RWPE1 (cell line): ENCODE data around the gene PHOX2A.

Source experiments
- CTCF ChIA-PET: fragments of 350-600 bp; sonication (Branson Sonifier 250); formaldehyde crosslinking; extraction: SDS; loops from one replicate; lab custom pipeline; 2021; lab: Yijun Ruan, JAX
- POLR2A ChIA-PET: fragments of 400-600 bp; formaldehyde crosslinking; extraction: SDS; loops from one replicate; lab custom pipeline; 2020; ENCODE audit warnings: antibody characterized with exemption; ENCODE audit not compliant: low non-redundant PET; lab: Yijun Ruan, JAX
- DNase-seq: peaks from one replicate; pipeline ENCODE4 v3.0.0; 2012; ENCODE audit warnings: low spot score
- H3K27ac ChIP-seq: fragments of 450-650 bp; 2 replicates; pipeline ENCODE4 v1.5.1; 2017
- TF ChIP-seq, protein P1 (sequence below): fragments of 450-650 bp; conservative IDR thresholded peaks from 2 replicates; pipeline ENCODE4 v1.5.1; 2017; ENCODE audit warnings: low read depth, mild to moderate bottlenecking

The PHOX2A gene

DNA sequence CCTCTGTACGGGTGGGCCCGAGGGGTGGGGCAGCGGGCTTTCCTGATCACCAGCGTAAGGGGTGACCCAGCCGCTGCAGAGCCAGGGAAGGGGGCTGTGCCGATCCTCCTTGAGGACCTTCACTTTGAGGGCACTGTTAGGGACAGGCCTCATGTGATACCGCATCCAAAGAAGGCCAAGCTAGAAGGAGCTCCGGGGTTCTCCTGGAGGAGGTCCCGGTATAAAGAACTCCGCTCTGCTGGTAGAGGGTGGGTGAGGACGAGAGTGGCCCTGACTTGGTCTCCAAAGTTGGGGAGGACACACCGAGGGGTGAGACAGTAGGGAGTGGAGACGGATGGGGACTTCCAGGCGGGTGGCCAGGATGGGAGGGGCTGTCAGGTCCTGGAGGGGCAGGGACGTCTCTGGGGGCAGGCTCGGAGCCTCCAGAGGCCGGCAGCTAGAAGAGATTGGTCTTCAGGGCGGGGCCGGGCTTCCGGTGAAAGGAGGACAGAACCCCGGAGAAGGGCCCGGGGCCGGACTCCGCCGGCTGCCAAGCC, 4.6 kb downstream of the PHOX2A start:
- TF ChIP-seq, protein P1, sequence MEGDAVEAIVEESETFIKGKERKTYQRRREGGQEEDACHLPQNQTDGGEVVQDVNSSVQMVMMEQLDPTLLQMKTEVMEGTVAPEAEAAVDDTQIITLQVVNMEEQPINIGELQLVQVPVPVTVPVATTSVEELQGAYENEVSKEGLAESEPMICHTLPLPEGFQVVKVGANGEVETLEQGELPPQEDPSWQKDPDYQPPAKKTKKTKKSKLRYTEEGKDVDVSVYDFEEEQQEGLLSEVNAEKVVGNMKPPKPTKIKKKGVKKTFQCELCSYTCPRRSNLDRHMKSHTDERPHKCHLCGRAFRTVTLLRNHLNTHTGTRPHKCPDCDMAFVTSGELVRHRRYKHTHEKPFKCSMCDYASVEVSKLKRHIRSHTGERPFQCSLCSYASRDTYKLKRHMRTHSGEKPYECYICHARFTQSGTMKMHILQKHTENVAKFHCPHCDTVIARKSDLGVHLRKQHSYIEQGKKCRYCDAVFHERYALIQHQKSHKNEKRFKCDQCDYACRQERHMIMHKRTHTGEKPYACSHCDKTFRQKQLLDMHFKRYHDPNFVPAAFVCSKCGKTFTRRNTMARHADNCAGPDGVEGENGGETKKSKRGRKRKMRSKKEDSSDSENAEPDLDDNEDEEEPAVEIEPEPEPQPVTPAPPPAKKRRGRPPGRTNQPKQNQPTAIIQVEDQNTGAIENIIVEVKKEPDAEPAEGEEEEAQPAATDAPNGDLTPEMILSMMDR, result no peak
- ChIA-PET POLR2A (no interaction called here), CTCF (no interaction called here)
- H3K27ac ChIP-seq, result peak overlapping the region; percentile 76
- peak; percentile 65 for DNase-seq

DNA sequence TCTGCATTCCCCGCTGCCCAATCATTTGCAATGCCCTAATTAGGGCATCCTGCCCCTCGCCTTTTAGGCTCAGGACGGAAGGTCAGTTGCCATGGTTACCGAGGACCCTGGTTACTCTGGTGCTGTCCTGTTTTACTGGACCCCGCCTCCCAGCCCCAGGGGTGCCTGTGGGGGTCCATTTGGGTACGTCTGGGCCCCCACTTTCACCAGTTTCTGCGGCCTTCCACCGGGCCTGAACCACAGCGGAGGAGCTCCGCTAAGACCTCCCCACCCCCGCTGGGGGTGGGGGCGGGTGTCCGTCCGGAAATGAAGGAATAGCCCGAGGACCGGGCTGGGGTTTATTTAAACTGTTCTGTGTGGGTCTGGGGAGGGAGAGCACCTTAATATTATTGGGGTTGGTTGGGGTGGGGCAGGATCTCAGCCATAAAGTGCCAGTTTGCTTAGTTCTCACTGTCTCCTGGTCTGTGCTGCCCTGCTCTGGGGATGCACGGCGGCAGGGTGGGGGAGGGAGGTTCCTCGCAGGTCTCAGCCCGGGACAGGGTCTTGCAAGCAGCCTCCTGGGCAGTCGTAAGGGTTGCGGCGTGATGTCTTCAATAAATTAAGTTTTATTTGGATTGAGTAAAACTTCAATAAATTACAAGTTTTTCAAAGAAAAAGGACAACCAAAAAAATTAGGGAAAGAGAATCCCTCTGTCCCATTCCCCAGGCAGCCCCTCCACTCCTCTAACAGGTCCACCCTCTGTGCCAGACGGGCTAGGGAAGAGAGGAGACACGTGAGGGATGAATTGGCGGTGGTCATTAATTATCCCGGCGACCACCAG, 5.3 kb downstream of the PHOX2A start:
- TF ChIP-seq, protein P1, result no peak

DNA sequence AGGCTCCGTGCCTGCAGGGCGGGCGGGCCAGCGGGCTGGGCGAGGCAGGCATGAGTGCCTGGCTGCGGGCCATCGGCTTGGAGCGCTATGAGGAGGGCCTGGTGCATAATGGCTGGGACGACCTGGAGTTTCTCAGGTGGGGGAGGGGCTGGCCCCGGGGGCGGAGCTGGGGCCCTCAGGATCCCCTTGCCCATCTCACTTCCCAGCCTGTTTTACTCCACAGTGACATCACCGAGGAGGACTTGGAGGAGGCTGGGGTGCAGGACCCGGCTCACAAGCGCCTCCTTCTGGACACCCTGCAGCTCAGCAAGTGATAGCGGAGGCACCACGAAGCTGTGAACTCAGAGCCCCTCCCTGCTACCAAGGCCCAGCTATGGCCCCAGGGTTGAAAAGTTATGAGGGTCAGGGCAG, 5.9 kb downstream of the PHOX2A start:
- DNase-seq, result no peak
- peak overlapping the region; percentile 76 for H3K27ac ChIP-seq

More for the DNA sequence above, 5.3 kb downstream of the PHOX2A start:
- H3K27ac ChIP-seq, result peak overlapping the region; percentile 76
- CTCF ChIA-PET, result interaction anchor here (0.5 to 1.7 kb wide), 7 partner anchors 9 to 229 kb away, joined by 3 to 9 read pairs (median 3); partner anchors contain the start of gene CLPB
- no peak for DNase-seq
- POLR2A ChIA-PET, result no interaction called here

DNA sequence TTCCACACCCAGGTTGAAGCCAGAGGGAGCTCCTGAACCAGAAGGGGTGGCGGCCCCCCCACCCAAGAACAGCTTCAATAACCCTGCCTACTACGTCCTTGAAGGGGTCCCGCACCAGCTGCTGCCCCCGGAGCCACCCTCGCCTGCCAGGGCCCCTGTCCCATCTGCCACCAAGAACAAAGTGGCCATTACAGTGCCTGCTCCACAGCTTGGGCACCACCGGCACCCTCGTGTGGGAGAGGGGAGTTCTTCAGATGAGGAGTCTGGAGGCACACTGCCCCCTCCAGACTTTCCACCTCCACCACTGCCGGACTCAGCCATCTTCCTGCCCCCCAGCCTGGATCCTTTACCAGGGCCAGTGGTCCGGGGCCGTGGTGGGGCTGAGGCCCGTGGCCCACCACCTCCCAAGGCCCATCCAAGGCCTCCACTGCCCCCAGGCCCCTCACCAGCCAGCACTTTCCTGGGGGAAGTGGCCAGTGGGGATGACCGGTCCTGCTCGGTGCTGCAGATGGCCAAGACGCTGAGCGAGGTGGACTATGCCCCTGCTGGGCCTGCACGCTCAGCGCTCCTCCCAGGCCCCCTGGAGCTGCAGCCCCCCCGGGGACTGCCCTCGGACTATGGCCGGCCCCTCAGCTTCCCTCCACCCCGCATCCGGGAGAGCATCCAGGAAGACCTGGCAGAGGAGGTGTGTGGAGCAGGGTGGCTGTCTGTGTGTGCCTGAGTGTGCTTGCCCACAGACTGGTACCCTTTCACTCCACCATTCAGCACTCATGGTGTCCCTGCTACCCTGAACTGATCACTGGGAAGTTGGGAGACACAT, 6.7 kb downstream of the PHOX2A start:
- ChIA-PET POLR2A (interaction anchor here (0.7 kb wide), 1 partner anchor 13 kb away, joined by 3 read pairs; the partner anchor contains the start of gene INPPL1), CTCF (interaction anchor here (0.5 to 1.7 kb wide), 8 partner anchors 11 to 212 kb away, joined by 3 to 9 read pairs (median 3); partner anchors contain the start of gene CLPB)
- no peak for DNase-seq
- TF ChIP-seq, protein P1, result no peak
- H3K27ac ChIP-seq, result peak overlapping the region; percentile 76

More for the DNA sequence above, 5.9 kb downstream of the PHOX2A start:
- POLR2A ChIA-PET, result no interaction called here
- CTCF ChIA-PET, result interaction anchor here (0.5 to 1.7 kb wide), 7 partner anchors 9 to 229 kb away, joined by 3 to 9 read pairs (median 3); partner anchors contain the start of gene CLPB
- TF ChIP-seq, protein P1, result peak; percentile 53

DNA sequence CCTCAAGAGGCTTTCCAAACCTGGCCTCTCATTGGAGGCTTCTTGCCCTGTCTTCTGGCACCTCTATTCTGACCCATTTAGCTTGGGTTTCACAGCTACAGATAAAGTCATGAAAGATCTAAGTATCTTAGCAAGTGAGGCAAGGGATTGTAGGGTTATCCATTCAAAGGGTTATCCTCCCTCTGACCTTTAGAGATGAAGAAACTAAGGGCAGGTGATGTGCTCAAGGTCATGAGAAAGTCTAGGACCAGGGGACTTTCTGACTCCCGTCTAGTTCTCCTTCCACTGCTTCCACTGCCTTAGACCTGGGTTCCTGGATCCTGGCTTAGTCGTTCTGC, 7.2 kb downstream of the PHOX2A start:
- TF ChIP-seq, protein P1, result no peak
- DNase-seq, result no peak
- POLR2A ChIA-PET, result interaction anchor here (0.7 kb wide), 1 partner anchor 12 kb away, joined by 3 read pairs; the partner anchor contains the start of gene INPPL1
- CTCF ChIA-PET, result interaction anchor here (0.5 to 1.4 kb wide), 4 partner anchors 20 to 212 kb away, joined by 3 to 6 read pairs (median 4); partner anchors contain the start of gene CLPB
- H3K27ac ChIP-seq, result peak overlapping the region; percentile 76
